SIG-M5 treated with dmso at 0.1 percent for 504 hours (cell line): ENCODE data around the gene XPO4.

ENCODE experiments used
- DNase-seq: peaks from one replicate; lab custom pipeline; 2025; ENCODE audit not compliant: unreplicated experiment; lab: John Stamatoyannopoulos, UW

XPO4 gene

GRCh38 chr13:20729633-20730585 lies 172.6 kb downstream of the XPO4 start:
- no peak for DNase-seq

GRCh38 chr13:20728579-20729311 lies 173.8 kb downstream of the XPO4 start:
- no peak for DNase-seq

GRCh38 chr13:20727856-20728255 lies 174.7 kb downstream of the XPO4 start:
- no peak for DNase-seq
